NCI-H2107 treated with DMSO at 0.1 percent for 48 hours (cell line): ENCODE results near the gene ZNF598.
A peak's percentile ranks its signal among the peaks of the same experiment; 100 is the strongest.
"Not testable (repeated sequence)": the region's sequence is repeated elsewhere in the genome, so short reads cannot be mapped to it uniquely, and the experiment has no call there.

Experiments
- DNase-seq: peaks from one replicate; lab custom pipeline; 2025; ENCODE audit not compliant: unreplicated experiment; lab: John Stamatoyannopoulos, UW

The ZNF598 gene

DNA sequence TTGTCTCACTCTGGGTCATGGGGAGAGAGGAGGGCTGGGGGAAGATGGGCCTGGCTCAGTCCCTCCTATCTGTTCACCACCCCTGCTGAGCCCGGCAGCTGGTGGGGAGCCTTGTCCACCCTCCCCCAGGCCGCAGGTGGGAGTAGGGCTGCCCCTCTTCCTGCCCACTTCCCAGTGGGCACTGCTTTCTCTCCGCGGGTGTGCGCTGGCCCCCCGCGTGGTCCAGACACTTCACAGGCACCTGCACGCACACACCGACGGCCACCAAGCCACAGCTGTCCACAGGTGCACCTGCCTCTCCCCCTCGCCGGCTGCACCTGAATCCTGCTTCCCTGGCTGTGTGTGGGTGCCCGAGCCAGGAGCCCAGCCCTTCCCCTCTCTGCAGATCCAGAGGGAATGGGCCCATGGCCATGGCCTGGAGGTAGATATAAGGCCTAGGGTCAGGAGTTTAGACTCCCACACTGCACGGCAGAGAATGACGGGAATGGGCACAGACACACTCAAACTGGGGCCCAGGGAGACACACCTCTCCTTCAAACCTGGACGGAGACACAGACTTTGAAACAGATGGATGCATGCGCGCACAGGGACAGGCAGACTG is 19.1 kb upstream of the ZNF598 start:
- peak; percentile 42 for DNase-seq

DNA sequence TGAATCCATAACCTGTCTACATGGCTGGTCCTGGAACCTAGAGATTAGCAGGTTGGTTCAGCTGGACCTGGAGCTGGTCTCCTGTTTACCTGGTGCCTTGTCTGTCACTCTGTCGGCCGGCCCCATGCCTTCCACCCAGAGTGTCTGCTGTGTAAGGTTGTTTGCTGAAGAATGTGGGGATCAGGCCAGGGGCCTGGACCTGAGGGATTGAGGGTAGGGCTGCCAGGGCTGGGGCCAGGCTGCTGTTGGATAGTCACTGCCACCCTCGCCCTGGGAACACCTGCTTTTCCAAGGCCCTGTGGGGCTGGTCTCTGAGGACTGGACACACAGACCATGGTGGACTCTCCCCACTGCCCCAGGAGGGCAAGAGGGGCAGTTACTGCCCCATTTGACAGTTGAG is 18.5 kb upstream of the ZNF598 start:
- no peak for DNase-seq

DNA sequence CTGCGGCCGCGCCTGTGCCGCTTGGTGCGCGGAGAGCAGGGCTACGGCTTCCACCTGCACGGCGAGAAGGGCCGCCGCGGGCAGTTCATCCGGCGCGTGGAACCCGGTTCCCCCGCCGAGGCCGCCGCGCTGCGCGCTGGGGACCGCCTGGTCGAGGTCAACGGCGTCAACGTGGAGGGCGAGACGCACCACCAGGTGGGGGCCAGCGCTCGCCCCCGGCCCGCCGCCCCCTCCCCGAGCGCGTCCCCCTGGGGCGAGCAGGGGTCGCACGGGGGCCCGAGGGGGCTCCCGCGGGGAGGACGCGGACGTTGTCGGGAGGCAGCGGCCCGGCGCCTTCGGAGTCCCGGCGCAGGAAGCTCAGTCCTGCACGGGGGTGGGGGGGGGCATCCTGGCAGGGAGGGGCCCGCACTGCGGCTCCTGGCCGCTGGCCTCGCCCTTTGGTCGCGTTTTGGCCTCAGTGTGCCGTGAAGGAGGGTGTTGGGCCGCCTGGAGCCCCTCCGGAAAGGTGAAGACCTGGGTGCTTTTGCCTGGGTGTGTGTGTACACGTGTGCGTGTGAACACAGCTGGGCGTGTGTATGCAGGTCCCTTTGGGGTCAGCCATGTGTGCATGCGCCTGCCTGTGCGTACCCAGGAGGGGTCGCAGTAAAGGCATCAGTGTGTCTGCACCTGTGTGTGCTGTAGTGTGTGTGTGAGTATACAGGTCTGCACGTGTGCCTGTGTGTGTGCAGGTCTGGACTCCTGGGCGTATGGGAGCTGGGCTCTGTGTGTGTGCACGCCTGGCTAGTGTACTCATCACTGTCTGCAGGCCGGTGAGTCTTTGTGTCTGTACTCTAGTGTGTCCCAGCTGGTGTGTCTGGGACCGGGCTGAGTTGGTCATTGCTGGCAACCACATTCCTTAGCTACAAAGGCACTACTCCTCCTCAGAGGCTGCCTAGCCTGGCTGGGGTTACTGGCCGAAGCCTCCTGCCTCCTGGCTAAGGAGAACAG is 17.7 kb upstream of the ZNF598 start:
- DNase-seq, result no peak

DNA sequence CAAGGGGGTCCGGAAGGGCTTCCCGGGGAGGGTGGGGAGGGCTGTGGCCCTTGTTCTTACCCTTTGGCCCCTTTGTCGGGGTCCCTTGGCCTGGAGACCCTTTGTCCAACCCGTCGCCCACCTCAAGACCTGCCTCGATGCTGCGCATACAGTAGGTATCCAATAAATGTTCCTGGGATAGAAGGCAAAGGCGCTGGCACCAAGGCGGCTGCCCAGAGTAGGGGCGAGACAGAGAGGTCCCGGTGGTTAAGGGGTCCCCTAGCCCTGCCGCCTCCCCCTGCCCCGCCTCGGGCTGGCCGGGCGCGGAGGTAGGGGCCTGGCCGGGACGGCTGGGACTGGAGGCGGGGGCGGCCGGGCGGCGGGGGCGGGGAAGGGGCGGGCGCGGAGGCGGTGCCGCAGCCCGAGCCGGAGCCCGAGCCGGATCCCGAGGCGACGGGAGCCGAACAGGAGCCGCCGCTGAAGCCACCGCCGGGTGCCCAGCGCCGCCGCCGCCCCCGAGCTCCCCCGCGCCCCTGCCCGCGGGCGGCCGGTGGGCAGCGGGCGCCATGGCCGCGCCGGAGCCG is 16.9 kb upstream of the ZNF598 start, which contains the start of gene NHERF2:
Gene NHERF2, plus strand, starts transcription at position 442 of the 563 bp plus-strand sequence. Its CDS starts 104 bp downstream, at position 546.
- no peak for DNase-seq

DNA sequence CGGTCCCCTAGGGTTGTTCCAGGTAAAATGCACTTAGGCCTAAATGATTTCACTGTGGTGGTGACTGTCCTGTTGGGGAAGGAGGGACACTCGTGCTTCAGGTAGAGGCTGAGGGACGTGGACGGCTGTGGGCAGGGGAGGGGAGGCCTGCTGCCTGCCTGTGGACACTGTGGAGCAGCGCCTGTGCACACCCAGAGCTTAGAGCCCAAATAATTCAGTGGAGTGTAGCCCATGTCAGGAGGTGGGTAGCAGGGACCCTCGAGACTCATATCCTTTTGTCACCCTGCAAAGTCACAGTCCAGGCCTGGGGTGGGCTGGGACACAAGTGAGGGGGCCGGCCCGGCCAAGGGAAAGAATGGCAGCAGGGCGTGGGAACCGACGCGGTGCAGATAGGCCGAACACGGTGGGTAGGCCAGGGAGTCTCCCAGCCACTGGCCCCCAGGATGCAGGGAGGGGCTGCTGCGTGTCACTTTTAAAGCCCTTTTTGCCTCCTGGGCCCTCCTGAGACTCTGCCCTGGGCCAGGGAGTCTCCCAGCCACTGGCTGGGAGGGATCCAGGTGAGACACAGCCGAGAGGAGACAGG is 16.3 kb upstream of the ZNF598 start:
- no peak for DNase-seq

DNA sequence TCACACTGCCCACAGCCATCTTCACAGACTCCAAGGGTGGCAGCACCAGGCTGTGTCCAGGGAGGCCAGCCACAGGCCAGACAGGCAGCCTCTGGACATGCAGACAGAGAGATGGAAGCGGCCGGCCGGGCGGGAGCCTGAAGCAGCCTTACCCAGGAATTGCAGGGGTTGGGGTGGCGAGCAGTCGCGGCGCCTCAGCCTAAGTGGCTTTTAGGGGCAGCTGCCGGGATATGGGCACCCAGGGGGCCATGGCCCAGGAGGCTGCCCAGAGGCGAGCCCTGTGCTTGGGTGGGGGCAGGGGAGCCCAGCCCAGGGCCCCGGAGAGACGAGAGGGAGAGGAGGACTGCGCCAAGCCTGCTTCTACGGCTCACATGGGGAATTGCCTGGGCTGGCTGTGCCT is 15.6 kb upstream of the ZNF598 start:
- no peak for DNase-seq

DNA sequence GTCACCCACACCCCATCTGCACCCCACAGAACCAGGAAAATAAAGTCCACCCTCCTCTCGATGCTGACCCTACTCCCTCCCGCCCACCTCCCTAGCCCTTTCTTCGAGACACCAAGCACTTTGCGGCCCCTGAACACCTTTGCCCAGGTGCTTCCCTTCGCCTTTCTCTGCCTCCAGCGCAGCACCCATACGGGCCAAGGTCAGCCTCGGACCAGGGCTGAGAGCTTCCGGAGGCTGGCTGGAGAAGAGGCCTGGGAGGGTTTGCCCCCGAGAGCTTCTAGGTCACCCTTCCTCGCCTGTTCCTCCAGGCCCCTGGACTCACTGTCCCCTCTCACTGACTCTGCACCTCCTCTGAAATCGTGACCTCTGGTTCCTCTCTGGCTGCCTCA is 14.4 kb upstream of the ZNF598 start:
- no peak for DNase-seq

DNA sequence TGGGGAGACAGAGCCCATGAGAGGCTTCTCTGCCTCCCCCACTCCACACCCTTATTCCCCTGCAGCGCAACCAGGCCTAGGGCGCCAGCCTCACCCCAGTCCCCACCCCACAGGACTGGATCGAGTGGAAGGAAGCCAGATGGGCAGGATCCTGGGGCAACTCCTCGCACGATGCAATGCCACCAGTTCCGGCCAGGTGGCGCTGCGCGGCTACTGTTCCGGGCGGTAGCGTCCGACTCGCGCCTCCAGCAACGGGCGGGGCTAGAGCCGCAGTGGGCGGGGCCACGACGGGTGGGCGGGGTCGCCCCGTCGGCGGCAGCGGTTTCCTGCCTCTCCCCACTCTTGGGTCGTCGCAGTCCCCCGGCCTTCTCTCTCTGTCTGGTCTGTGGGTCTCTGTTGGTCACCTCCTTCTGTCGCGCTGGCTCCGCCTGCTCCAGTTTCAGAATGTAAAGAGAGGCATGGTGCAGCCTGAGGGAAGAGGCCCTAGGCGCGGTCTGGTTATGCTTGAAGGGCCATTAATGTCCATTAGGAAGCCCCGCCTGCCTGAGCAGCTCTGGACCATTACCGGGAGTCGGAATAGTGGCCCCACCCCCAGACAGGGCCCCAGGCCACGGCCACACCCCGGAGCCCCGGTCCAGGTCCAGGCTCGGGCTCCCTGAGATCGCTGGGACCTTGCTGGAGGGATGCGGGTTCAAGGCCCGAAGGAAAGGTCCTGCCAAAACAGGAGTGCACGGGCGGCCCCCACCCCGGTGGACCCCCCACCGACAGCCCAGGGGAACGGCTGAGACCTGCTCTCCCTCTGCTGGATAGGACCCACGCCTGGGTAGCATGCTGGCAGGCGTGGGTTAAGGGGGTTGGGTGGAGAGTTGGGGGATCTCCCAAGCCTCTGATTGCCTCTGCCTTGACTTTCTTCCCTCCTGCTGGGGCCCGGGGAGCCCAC is 13.7 kb upstream of the ZNF598 start:
- peak; percentile 40 for DNase-seq

DNA sequence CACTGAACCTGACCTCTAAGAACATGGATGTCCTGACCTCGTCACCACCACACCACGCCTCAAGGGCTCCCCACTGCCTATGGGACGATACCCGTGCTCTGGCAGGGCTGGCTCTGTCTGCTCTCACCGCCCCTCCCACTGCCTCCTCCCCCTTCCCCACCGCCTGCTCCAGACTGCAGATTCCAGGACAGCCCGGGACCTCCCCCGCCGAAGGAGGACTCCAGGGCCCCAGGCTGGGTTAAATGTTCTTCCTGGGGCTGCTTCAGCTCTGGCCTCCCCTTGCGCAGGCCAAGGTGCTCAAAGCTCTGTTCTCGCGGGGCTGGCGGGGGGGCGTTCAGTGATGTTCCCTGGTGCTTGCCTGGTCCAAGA is 13.1 kb upstream of the ZNF598 start:
- DNase-seq, result no peak

DNA sequence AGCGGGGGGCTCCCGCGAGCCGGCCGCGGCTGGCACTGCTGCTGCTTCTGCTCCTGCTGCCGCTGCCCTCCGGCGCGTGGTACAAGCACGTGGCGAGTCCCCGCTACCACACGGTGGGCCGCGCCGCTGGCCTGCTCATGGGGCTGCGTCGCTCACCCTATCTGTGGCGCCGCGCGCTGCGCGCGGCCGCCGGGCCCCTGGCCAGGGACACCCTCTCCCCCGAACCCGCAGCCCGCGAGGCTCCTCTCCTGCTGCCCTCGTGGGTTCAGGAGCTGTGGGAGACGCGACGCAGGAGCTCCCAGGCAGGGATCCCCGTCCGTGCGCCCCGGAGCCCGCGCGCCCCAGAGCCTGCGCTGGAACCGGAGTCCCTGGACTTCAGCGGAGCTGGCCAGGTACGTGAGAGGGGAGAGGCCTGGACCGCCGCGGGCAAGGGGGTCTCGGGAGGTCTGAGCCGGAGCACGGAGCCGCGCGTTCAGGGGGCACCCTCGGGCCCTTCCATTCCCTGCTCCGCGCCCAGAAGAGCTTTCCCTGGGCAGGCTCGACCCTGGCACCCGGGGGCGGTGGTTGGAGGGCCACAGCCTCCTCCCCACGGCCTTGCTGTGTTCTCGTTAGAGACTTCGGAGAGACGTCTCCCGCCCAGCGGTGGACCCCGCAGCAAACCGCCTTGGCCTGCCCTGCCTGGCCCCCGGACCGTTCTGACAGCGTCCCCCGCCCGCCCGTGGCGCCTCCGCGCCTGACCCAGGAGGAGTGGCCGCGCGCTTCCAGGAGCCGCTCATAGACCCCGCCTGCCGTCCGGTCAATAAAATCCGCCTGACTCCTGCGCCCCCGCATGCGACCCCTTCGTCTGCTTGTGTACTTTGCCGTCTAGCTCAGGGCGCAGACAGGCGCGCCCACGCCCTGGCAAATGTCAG is 10.6 kb upstream of the ZNF598 start:
- no peak for DNase-seq

DNA sequence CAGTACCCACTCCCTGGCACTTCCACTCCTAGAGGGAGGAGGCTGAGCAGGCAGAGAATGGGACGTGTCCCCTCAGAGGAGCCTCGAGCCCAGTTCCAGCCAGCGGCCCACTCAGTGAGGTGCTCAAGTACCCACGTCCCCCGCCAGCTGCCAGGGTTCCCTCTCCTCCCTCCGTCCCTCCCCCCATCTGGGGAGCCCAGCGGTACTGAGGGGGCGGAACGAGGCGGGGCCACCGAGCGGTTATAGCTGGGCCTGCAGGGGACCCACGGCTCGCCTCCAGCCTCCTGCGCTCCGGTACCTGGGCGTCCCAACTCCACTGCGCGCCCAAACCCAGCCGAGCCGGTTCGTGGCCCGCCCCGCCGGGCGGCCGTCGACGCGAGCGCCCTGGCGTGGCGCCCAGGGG is 9.9 kb upstream of the ZNF598 start, which contains the start of gene NPW:
Gene NPW, plus strand, starts transcription at position 268 of the 403 bp plus-strand sequence.
- DNase-seq, result no peak

DNA sequence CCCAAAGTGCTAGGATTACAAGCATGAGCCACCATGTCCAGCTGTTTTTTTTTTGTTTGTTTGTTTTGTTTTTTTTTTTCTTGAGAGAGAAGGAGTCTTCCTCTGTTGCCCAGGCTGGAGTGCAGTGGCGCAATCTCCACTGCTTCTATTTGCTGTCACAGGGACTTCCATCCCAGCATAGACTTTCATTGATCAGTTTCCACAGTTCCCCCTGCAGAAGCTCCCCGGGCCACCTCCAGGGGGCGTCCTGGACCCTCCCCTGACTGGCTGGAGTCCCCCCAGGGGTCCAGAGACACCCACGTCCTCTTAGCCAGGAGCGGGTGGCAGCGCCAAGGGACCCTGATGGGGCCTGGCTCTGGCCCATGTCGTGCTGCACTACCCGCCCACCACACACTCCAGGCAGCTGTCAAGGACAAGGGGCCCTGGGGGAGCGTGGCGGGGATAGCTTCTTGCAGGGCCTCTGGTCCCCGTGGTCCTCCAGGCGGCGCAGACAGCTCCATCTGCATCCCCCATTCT is 6.8 kb upstream of the ZNF598 start:
- DNase-seq, result no peak

DNA sequence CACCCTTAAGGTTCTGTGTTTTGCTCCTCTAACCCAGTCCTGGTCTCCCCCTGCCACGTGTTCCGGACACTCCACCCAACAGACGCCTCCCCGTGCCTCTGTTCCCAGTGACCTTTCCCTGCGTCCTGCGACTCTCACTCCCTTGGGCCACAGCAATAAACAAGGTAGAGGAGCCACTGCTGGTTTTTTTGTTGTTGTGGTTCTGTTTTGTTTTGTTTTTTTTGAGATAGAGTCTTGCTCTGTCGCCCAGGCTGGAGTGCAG is 6.3 kb upstream of the ZNF598 start:
- DNase-seq, result no peak

DNA sequence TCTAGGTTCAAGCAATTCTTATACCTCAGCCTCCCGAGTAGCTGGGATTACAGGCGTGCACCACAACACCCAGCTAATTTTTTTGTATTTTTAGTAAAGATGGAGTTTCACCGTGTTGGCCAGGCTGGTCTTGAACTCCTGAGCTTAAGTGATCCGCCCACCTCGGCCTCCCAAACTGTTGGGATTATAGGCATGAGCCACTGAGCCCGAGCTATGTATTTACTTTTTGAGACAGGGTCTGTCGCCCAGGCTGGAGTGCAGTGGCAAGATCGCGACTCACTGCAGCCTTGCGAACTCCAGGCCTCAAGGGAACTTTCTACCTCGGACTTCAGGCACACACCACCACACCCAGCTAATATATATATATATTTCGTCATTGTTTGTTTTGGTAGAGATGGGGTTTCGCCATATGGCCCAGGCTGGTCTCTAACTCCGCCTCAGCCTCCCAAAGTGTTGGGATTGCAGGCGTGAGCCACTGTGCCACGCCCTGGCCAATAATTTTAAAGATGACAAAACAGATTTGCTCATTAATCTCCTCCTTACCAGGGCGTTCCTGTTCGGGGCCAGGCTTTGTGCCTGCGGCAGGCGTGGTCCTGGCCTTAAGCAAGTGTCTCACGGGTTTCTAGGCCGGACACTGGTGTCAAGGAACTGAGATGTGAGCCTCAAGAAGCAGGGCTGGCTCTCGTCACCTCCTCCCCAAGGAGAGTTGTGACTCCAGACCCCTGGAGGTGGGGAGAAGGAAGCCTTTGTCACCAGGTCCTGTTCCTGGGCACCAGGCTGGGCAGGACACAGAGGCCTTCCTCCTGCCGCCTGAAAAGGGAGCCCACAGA is 5.7 kb upstream of the ZNF598 start:
- no peak for DNase-seq

DNA sequence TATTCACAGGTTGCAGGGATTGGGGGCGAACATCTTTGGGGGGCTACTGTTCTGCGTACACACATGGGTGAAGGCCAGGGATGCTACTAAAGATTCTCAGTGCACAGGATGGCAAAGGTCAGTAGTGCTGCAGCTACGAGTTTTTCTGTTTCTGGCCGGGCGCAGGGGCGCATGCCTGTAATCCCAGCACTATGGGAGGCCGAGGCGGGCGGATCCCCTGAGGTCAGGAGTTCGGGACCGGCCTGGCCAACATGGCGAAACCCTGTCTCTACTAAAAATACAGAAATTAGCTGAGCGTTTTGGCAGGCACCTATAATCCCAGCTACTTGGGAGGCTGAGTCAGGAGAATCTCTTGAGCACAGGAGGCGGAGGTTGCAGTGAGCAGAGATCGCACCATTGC is 3.9 kb upstream of the ZNF598 start:
- DNase-seq, result no peak

DNA sequence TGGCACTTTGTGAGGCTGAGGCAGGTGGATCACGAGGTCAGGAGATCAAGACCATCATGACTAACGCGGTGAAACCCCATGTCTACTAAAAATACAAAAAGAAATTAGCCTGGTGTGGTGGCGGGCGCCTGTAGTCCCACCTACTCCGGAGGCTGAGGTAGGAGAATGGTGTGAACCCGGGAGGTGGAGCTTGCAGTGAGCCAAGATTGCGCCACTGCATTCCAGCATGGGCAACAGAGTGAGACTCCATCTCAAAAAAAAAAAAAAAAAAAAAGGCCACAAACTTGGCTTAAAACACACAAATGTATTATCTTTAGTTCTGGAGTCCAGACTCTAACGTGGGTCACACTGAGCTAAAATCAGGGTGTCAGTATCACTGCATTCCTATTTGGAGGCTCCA is 2.1 kb upstream of the ZNF598 start:
- DNase-seq, result not testable (repeated sequence)

DNA sequence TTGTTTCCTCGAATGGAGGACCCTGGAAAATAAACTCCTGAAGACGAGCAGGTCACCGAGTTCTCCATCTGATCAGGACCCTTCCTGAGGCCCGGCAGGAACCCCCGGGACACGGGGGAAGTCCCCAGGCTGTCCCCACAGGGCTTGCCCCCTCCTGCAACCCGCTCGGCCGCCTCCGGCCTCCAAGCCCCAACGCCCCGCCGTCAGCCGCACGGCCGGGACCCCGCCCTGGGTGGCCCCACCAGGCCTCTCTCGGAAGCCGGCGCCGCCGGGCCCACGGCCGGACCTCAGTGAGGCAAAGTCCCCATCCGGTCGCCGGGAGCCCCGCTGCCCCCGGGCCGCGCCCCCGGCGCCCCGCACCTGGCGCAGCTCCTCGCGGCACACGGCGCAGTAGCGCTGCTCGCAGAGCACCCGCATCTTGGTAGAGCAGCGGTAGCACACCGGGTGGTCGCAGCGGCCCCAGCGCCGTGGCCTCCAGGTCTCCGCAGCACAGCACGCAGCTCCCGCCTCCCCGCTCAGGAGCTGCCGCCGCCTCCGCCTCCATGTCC is 383 bp downstream of the ZNF598 start:
- DNase-seq, result no peak

DNA sequence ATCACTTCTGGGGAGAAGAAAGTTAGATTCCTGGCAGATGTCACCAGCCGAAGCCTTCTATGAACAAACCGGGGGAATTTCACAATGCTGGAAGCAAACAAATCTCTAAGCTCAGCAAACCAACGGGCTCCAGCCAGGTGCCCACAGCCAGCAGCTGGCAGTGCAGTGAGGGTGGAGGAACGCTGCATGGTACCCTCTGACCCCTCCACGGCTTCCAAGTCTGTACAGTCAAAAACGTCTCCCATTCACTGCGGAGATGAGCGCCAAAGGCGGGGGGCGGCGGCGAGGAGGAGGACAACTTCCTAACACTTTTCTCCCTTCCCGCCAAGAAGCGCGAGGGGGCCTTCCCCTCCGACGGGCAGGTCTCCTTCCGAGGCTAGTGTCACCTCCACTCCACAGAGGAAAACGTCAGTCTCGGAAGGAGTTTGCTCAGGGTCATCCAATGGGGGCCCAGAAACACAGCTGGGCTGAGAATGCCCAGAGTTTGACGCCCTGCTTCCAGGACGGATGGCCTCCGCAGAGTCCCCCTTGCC is 924 bp downstream of the ZNF598 start:
- no peak for DNase-seq
